ENCODE measurements around the gene KIN. TPM values are rescaled to one million over a fixed set of nuclear protein-coding genes. Genes with fewer than 3 reads are reported as not detected.

Gene KIN
- total RNA-seq, 1 experiment from 2014 or later: 8.4 TPM

GRCh38 chr10:7768417-7768816 lies 19.4 kb downstream of the KIN start:
- Histone ChIP-seq H3K27me3 (ENCODE audit: control insufficient read depth, insufficient read depth, low read length) (no peaks in the 10 kb centered on the region), H3K4me3 (ENCODE audit: low read depth in 2 of 2, low read length in 2 of 2) (no peak overlapping the region), H3K27ac (ENCODE audit: low read length) (no peak overlapping the region), H3K4me1 (ENCODE audit: control insufficient read depth, insufficient read depth, low read length) (no peaks in the 10 kb centered on the region), H3K36me3 (ENCODE audit: control insufficient read depth, insufficient read depth, low read length) (peaks cover 15% of the 10 kb centered on the region), H3K9me3 (ENCODE audit: control insufficient read depth, insufficient read depth, low read depth, low read length) (no peaks in the 10 kb centered on the region)
- in situ Hi-C loops (cut with HindIII; ENCODE audit: low pct_unique_long_range_greater_than_20kb, low sequenced_read_pairs) (no loop called here), intact Hi-C loops (cut with micrococcal nuclease; ENCODE audit: unreplicated experiment) (no loop called here)
- BruUV-seq (replicated peaks): no TSS peak
- DNase-seq (ENCODE audit: low read depth, low spot score) (no peak), ATAC-seq (no peak)
- ChIA-PET POLR2A (no interaction called here), CTCF (no interaction called here)
- no peak for TF ChIP-seq CTCF (IDR thresholded peaks at IDR 0.05)
- no peak for TF ChIP-seq TCF7L2 (IDR thresholded peaks at IDR 0.05; ENCODE audit: low read depth, low read length)
- no peak for TF ChIP-seq SIN3A (IDR thresholded peaks at IDR 0.05; ENCODE audit: borderline replicate concordance, insufficient read depth, low read depth, low read length)
- no peak for TF ChIP-seq REST (IDR thresholded peaks at IDR 0.05; ENCODE audit: insufficient read depth in 1 of 2, low read depth in 2 of 2, low read length in 1 of 2)
- TF ChIP-seq POLR2AphosphoS5 (IDR thresholded peaks at IDR 0.05; ENCODE audit: low read depth, low read length): no peak

GRCh38 chr10:7767209-7767608 lies 20.6 kb downstream of the KIN start:
- Histone ChIP-seq H3K4me3 (ENCODE audit: low read depth in 2 of 2, low read length in 2 of 2) (no peak overlapping the region), H3K27me3 (ENCODE audit: control insufficient read depth, insufficient read depth, low read length) (no peaks in the 10 kb centered on the region), H3K27ac (ENCODE audit: low read length) (no peak overlapping the region), H3K4me1 (ENCODE audit: control insufficient read depth, insufficient read depth, low read length) (no peaks in the 10 kb centered on the region), H3K36me3 (ENCODE audit: control insufficient read depth, insufficient read depth, low read length) (peaks cover 15% of the 10 kb centered on the region), H3K9me3 (ENCODE audit: control insufficient read depth, insufficient read depth, low read depth, low read length) (no peaks in the 10 kb centered on the region)
- POLR2A ChIA-PET: no interaction called here
- CTCF ChIA-PET: no interaction called here
- in situ Hi-C loops (cut with HindIII; ENCODE audit: low pct_unique_long_range_greater_than_20kb, low sequenced_read_pairs) (no loop called here), intact Hi-C loops (cut with micrococcal nuclease; ENCODE audit: unreplicated experiment) (no loop called here)
- ATAC-seq (no peak), DNase-seq (ENCODE audit: low read depth, low spot score) (no peak)
- TF ChIP-seq POLR2AphosphoS5 (IDR thresholded peaks at IDR 0.05; ENCODE audit: low read depth, low read length) (no peak), SIN3A (IDR thresholded peaks at IDR 0.05; ENCODE audit: borderline replicate concordance, insufficient read depth, low read depth, low read length) (no peak), REST (IDR thresholded peaks at IDR 0.05; ENCODE audit: insufficient read depth in 1 of 2, low read depth in 2 of 2, low read length in 1 of 2) (no peak), CTCF (IDR thresholded peaks at IDR 0.05) (no peak), TCF7L2 (IDR thresholded peaks at IDR 0.05; ENCODE audit: low read depth, low read length) (no peak)
- BruUV-seq (replicated peaks): no TSS peak

Data from Panc1 (cell line).